ENCODE measurements around the gene CDC37.

GRCh38 chr19:10395003-10395402, 8.3 kb downstream of the CDC37 start:
- TF ChIP-seq CTCF (IDR thresholded peaks at IDR 0.05): no peak
- no peak for TF ChIP-seq POLR2A (IDR thresholded peaks at IDR 0.05; ENCODE audit: low read length)
- TF ChIP-seq PBX3 (IDR thresholded peaks at IDR 0.05): no peak
- no peak for TF ChIP-seq JUN (IDR thresholded peaks at IDR 0.05)
- TF ChIP-seq REST (IDR thresholded peaks at IDR 0.05): no peak
- TF ChIP-seq EP300 (IDR thresholded peaks at IDR 0.05): no peak
- TF ChIP-seq MAX (IDR thresholded peaks at IDR 0.05): no peak
- TF ChIP-seq MAZ (IDR thresholded peaks at IDR 0.05; ENCODE audit: borderline replicate concordance, low read depth, low read length): no peak
- TF ChIP-seq JUNB (IDR thresholded peaks at IDR 0.05): no peak
